Epithelial cell of proximal tubule (primary cell): Measurements from ENCODE around the gene PPM1G. TPM values are rescaled to one million over a fixed set of nuclear protein-coding genes. Genes with fewer than 3 reads are reported as not detected.
"Not testable (repeated sequence)": the region's sequence is repeated elsewhere in the genome, so short reads cannot be mapped to it uniquely, and the experiment has no call there.

ENCODE experiments used
- DNase-seq: peaks from one replicate; pipeline ENCODE4 v3.0.0-alpha.2; 2011; ENCODE audit warnings: low read depth
- H3K4me3 ChIP-seq: 2 replicates; pipeline ENCODE4 v1.5.1; 2011; ENCODE audit warnings: low read depth, mild to moderate bottlenecking, low read length
- CTCF ChIP-seq: conservative IDR thresholded peaks from 2 replicates; pipeline ENCODE4 v1.5.1; 2012; ENCODE audit warnings: low read depth, mild to moderate bottlenecking, low read length
- total RNA-seq: library from RNA; depleted of rRNA; stranded (reverse); fragments of >200 nt; gene quantifications from 2 replicates; pipeline ENCODE4 v1.2.3, GENCODE V29; 2015

PPM1G gene
- total RNA-seq, 1 donor from 2014 or later = 135 TPM

GRCh38 chr2:27362678-27363420 is 46.5 kb downstream of the PPM1G start:
- DNase-seq = no peak
- H3K4me3 ChIP-seq = no peak overlapping the region
- TF ChIP-seq CTCF = no peak

- no peak for TF ChIP-seq CTCF
- DNase-seq = peak; percentile 85
- peak within 1 kb of the TSS; percentile 92 for H3K4me3 ChIP-seq
Measured at GRCh38 chr2:27356382-27357181, 52.8 kb downstream of the PPM1G start, which contains the start of gene GTF3C2. Gene GTF3C2 (minus strand): TSS chr2:27356764. CDS start chr2:27343554, 13,210 bp downstream.

- no peak for DNase-seq
- TF ChIP-seq CTCF = no peak
- peak overlapping the region; percentile 92 for H3K4me3 ChIP-seq
Measured at GRCh38 chr2:27356056-27356381, 53.4 kb downstream of the PPM1G start.

GRCh38 chr2:27354597-27354927 is 54.8 kb downstream of the PPM1G start:
- H3K4me3 ChIP-seq = no peak overlapping the region
- TF ChIP-seq CTCF = no peak
- no peak for DNase-seq

- H3K4me3 ChIP-seq = no peak overlapping the region
Measured at GRCh38 chr2:27353762-27354596, 55.4 kb downstream of the PPM1G start.

GRCh38 chr2:27353386-27353761 is 56.0 kb downstream of the PPM1G start:
- not testable (repeated sequence) for DNase-seq, H3K4me3 ChIP-seq

More at GRCh38 chr2:27353762-27354596, 55.4 kb downstream of the PPM1G start:
- TF ChIP-seq CTCF = no peak
- no peak for DNase-seq
